ENCODE measurements around the gene MATN4. TPM values are rescaled to one million over a fixed set of nuclear protein-coding genes. Genes with fewer than 3 reads are reported as not detected.
"Not testable (repeated sequence)": the region's sequence is repeated elsewhere in the genome, so short reads cannot be mapped to it uniquely, and the experiment has no call there.

MATN4 gene
- total RNA-seq, 1 experiment from 2014 or later, result 1.9 TPM

- Mint-ChIP-seq H3K9me3 (no peaks in the 10 kb centered on the region), H3K27ac (no peak overlapping the region), H3K36me3 (no peaks in the 10 kb centered on the region), H3K4me3 (no peak overlapping the region), H3K27me3 (ENCODE audit: low read depth) (no peaks in the 10 kb centered on the region), H3K4me1 (peaks cover 16% of the 10 kb centered on the region)
- CTCF ChIA-PET, result interaction anchor here (0.6 to 2.6 kb wide), 8 partner anchors 9 to 84 kb away, joined by 3 to 12 read pairs (median 5); partner anchors contain the start of gene SYS1
- TF ChIP-seq MAX (CRISPR knock-in tag; IDR thresholded peaks at IDR 0.05) (no peak), CTCF (IDR thresholded peaks at IDR 0.05) (no peak), OVOL2 (CRISPR knock-in tag; IDR thresholded peaks at IDR 0.05; ENCODE audit: borderline replicate concordance) (no peak), NFYB (CRISPR knock-in tag; conservative IDR thresholded peaks at IDR 0.05; ENCODE audit: low read depth) (no peak), ZNF232 (CRISPR knock-in tag; IDR thresholded peaks at IDR 0.05) (no peak), ZNF317 (CRISPR knock-in tag; IDR thresholded peaks at IDR 0.05; ENCODE audit: borderline replicate concordance, low read depth) (no peak)
- POLR2A ChIA-PET, result interaction anchor here (1.3 kb wide), 1 partner anchor 10 kb away, joined by 4 read pairs; no protein-coding TSS in a partner anchor
- ATAC-seq (no peak), DNase-seq (ENCODE audit: low spot score) (no peak)
These were observed 44.6 kb upstream of the MATN4 start for GRCh38 chr20:45352729-45353128.

GRCh38 chr20:45350795-45351194 lies 42.7 kb upstream of the MATN4 start:
- peaks cover 32% of the 10 kb centered on the region for H3K4me1 Mint-ChIP-seq
- H3K9me3 Mint-ChIP-seq; ATAC-seq; H3K27ac Mint-ChIP-seq; POLR2A ChIA-PET; H3K36me3 Mint-ChIP-seq; DNase-seq (ENCODE audit: low spot score); H3K4me3 Mint-ChIP-seq; H3K27me3 Mint-ChIP-seq (ENCODE audit: low read depth): not testable (repeated sequence)
- 0 out of 2 replicates have a peak, but pooled peaks have one; percentile 33 for TF ChIP-seq GABPB1 (CRISPR knock-in tag; IDR thresholded peaks at IDR 0.05)
- CTCF ChIA-PET, result interaction anchor here (1.3 to 1.5 kb wide), 2 partner anchors 12 to 23 kb away, joined by 4 read pairs; partner anchors contain the start of gene SYS1

GRCh38 chr20:45350217-45350616 lies 42.1 kb upstream of the MATN4 start:
- Mint-ChIP-seq H3K9me3 (no peaks in the 10 kb centered on the region), H3K4me1 (peaks cover 38% of the 10 kb centered on the region), H3K27ac (no peak overlapping the region), H3K27me3 (ENCODE audit: low read depth) (no peaks in the 10 kb centered on the region), H3K4me3 (no peak overlapping the region), H3K36me3 (no peaks in the 10 kb centered on the region)
- POLR2A ChIA-PET, result no interaction called here
- ATAC-seq (no peak), DNase-seq (ENCODE audit: low spot score) (no peak)
- CTCF ChIA-PET, result interaction anchor here (1.5 kb wide), 1 partner anchor 24 kb away, joined by 4 read pairs; no protein-coding TSS in a partner anchor
- no peak for TF ChIP-seq ATF2 (CRISPR knock-in tag; IDR thresholded peaks at IDR 0.05; ENCODE audit: borderline replicate concordance, low read depth)
- TF ChIP-seq EMX1 (CRISPR knock-in tag; IDR thresholded peaks at IDR 0.05), result no peak
- no peak for TF ChIP-seq TEAD1 (CRISPR knock-in tag; IDR thresholded peaks at IDR 0.05)
- TF ChIP-seq NR1H2 (CRISPR knock-in tag; IDR thresholded peaks at IDR 0.05), result no peak
- no peak for TF ChIP-seq ZNF512 (CRISPR knock-in tag; IDR thresholded peaks at IDR 0.05; ENCODE audit: borderline replicate concordance)
- TF ChIP-seq ZNF423 (CRISPR knock-in tag; IDR thresholded peaks at IDR 0.05), result no peak
- no peak for TF ChIP-seq ATF6 (CRISPR knock-in tag; IDR thresholded peaks at IDR 0.05)
- TF ChIP-seq HMGXB4 (CRISPR knock-in tag; IDR thresholded peaks at IDR 0.05), result no peak
- TF ChIP-seq ERG (CRISPR knock-in tag; IDR thresholded peaks at IDR 0.05), result no peak
- TF ChIP-seq SMAD4 (CRISPR knock-in tag; IDR thresholded peaks at IDR 0.05), result no peak
- no peak for TF ChIP-seq RORB (CRISPR knock-in tag; IDR thresholded peaks at IDR 0.05)
- TF ChIP-seq ZNF138 (CRISPR knock-in tag; conservative IDR thresholded peaks at IDR 0.05), result no peak

All from WTC11 (cell line).